ENCODE data around the gene AFF1. TPM values are rescaled to one million over a fixed set of nuclear protein-coding genes. Genes with fewer than 3 reads are reported as not detected.
A peak's percentile ranks its signal among the peaks of the same experiment; 100 is the strongest.

Gene AFF1
- total RNA-seq, 1 experiment from 2014 or later, result 93.4 TPM

DNA sequence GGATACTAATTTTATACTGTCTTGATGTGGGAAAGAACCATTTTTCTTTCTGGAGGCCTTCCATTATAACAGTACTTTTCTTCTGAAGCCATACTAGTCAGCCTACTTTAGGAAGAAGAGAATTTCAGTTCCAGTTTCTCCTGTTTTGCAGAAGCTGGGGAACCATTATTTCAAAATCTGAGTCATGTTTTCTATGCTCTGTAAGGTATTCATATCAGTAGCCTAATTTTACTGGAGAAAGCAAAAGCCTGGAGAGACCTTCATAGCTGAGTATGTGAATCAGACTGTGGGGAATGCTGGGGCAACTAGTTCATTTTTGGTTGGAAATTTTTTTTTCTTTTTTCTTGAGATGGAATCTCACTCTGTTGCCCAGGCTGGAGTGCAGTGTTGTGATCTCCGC, 22.4 kb downstream of the AFF1 start:
- H3K4me3 Mint-ChIP-seq, result no peak overlapping the region
- H3K36me3 Mint-ChIP-seq, result peaks cover 28% of the 10 kb centered on the region
- DNase-seq (ENCODE audit: low spot score) (no peak), ATAC-seq (no peak)
- peak overlapping the region; percentile 80 for H3K27ac Mint-ChIP-seq
- TF ChIP-seq, protein P1, sequence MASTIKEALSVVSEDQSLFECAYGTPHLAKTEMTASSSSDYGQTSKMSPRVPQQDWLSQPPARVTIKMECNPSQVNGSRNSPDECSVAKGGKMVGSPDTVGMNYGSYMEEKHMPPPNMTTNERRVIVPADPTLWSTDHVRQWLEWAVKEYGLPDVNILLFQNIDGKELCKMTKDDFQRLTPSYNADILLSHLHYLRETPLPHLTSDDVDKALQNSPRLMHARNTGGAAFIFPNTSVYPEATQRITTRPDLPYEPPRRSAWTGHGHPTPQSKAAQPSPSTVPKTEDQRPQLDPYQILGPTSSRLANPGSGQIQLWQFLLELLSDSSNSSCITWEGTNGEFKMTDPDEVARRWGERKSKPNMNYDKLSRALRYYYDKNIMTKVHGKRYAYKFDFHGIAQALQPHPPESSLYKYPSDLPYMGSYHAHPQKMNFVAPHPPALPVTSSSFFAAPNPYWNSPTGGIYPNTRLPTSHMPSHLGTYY (CRISPR knock-in tag; IDR thresholded peaks at IDR 0.05), result no peak
- TF ChIP-seq, protein P2, sequence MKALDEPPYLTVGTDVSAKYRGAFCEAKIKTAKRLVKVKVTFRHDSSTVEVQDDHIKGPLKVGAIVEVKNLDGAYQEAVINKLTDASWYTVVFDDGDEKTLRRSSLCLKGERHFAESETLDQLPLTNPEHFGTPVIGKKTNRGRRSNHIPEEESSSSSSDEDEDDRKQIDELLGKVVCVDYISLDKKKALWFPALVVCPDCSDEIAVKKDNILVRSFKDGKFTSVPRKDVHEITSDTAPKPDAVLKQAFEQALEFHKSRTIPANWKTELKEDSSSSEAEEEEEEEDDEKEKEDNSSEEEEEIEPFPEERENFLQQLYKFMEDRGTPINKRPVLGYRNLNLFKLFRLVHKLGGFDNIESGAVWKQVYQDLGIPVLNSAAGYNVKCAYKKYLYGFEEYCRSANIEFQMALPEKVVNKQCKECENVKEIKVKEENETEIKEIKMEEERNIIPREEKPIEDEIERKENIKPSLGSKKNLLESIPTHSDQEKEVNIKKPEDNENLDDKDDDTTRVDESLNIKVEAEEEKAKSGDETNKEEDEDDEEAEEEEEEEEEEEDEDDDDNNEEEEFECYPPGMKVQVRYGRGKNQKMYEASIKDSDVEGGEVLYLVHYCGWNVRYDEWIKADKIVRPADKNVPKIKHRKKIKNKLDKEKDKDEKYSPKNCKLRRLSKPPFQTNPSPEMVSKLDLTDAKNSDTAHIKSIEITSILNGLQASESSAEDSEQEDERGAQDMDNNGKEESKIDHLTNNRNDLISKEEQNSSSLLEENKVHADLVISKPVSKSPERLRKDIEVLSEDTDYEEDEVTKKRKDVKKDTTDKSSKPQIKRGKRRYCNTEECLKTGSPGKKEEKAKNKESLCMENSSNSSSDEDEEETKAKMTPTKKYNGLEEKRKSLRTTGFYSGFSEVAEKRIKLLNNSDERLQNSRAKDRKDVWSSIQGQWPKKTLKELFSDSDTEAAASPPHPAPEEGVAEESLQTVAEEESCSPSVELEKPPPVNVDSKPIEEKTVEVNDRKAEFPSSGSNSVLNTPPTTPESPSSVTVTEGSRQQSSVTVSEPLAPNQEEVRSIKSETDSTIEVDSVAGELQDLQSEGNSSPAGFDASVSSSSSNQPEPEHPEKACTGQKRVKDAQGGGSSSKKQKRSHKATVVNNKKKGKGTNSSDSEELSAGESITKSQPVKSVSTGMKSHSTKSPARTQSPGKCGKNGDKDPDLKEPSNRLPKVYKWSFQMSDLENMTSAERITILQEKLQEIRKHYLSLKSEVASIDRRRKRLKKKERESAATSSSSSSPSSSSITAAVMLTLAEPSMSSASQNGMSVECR (CRISPR knock-in tag; IDR thresholded peaks at IDR 0.05; ENCODE audit: borderline replicate concordance), result no peak
- TF ChIP-seq, protein P3, sequence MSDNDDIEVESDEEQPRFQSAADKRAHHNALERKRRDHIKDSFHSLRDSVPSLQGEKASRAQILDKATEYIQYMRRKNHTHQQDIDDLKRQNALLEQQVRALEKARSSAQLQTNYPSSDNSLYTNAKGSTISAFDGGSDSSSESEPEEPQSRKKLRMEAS (CRISPR knock-in tag; IDR thresholded peaks at IDR 0.05), result no peak
- TF ChIP-seq FOXJ3 (CRISPR knock-in tag; IDR thresholded peaks at IDR 0.05; ENCODE audit: borderline replicate concordance) (no peak), JAZF1 (CRISPR knock-in tag; IDR thresholded peaks at IDR 0.05) (no peak), SMAD4 (CRISPR knock-in tag; IDR thresholded peaks at IDR 0.05) (no peak), NR1H2 (CRISPR knock-in tag; IDR thresholded peaks at IDR 0.05) (no peak), ETV6 (CRISPR knock-in tag; IDR thresholded peaks at IDR 0.05) (no peak), EMX1 (CRISPR knock-in tag; IDR thresholded peaks at IDR 0.05) (no peak)
- TF ChIP-seq, protein P4, sequence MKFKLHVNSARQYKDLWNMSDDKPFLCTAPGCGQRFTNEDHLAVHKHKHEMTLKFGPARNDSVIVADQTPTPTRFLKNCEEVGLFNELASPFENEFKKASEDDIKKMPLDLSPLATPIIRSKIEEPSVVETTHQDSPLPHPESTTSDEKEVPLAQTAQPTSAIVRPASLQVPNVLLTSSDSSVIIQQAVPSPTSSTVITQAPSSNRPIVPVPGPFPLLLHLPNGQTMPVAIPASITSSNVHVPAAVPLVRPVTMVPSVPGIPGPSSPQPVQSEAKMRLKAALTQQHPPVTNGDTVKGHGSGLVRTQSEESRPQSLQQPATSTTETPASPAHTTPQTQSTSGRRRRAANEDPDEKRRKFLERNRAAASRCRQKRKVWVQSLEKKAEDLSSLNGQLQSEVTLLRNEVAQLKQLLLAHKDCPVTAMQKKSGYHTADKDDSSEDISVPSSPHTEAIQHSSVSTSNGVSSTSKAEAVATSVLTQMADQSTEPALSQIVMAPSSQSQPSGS (CRISPR knock-in tag; IDR thresholded peaks at IDR 0.05; ENCODE audit: borderline replicate concordance, low read depth), result no peak
- TF ChIP-seq, protein P5, sequence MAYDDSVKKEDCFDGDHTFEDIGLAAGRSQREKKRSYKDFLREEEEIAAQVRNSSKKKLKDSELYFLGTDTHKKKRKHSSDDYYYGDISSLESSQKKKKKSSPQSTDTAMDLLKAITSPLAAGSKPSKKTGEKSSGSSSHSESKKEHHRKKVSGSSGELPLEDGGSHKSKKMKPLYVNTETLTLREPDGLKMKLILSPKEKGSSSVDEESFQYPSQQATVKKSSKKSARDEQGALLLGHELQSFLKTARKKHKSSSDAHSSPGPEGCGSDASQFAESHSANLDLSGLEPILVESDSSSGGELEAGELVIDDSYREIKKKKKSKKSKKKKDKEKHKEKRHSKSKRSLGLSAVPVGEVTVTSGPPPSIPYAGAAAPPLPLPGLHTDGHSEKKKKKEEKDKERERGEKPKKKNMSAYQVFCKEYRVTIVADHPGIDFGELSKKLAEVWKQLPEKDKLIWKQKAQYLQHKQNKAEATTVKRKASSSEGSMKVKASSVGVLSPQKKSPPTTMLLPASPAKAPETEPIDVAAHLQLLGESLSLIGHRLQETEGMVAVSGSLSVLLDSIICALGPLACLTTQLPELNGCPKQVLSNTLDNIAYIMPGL (CRISPR knock-in tag; IDR thresholded peaks at IDR 0.05), result no peak
- TF ChIP-seq, protein P6, sequence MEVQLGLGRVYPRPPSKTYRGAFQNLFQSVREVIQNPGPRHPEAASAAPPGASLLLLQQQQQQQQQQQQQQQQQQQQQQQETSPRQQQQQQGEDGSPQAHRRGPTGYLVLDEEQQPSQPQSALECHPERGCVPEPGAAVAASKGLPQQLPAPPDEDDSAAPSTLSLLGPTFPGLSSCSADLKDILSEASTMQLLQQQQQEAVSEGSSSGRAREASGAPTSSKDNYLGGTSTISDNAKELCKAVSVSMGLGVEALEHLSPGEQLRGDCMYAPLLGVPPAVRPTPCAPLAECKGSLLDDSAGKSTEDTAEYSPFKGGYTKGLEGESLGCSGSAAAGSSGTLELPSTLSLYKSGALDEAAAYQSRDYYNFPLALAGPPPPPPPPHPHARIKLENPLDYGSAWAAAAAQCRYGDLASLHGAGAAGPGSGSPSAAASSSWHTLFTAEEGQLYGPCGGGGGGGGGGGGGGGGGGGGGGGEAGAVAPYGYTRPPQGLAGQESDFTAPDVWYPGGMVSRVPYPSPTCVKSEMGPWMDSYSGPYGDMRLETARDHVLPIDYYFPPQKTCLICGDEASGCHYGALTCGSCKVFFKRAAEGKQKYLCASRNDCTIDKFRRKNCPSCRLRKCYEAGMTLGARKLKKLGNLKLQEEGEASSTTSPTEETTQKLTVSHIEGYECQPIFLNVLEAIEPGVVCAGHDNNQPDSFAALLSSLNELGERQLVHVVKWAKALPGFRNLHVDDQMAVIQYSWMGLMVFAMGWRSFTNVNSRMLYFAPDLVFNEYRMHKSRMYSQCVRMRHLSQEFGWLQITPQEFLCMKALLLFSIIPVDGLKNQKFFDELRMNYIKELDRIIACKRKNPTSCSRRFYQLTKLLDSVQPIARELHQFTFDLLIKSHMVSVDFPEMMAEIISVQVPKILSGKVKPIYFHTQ (CRISPR knock-in tag; IDR thresholded peaks at IDR 0.05), result no peak
- TF ChIP-seq, protein P7, sequence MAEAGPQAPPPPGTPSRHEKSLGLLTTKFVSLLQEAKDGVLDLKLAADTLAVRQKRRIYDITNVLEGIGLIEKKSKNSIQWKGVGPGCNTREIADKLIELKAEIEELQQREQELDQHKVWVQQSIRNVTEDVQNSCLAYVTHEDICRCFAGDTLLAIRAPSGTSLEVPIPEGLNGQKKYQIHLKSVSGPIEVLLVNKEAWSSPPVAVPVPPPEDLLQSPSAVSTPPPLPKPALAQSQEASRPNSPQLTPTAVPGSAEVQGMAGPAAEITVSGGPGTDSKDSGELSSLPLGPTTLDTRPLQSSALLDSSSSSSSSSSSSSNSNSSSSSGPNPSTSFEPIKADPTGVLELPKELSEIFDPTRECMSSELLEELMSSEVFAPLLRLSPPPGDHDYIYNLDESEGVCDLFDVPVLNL (CRISPR knock-in tag; IDR thresholded peaks at IDR 0.05; ENCODE audit: borderline replicate concordance, low read depth), result no peak
- no peaks in the 10 kb centered on the region for H3K9me3 Mint-ChIP-seq
- peaks cover 86% of the 10 kb centered on the region for H3K4me1 Mint-ChIP-seq
- H3K27me3 Mint-ChIP-seq (ENCODE audit: low read depth), result no peaks in the 10 kb centered on the region
- POLR2A ChIA-PET, result no interaction called here
- CTCF ChIA-PET, result no interaction called here

Measured in WTC11 (cell line).